Measurements from ENCODE around the gene RPL26.
"Not testable (repeated sequence)": the region's sequence is repeated elsewhere in the genome, so short reads cannot be mapped to it uniquely, and the experiment has no call there.

Gene RPL26

GRCh38 chr17:8394497-8394896 is 11.5 kb upstream of the RPL26 start:
- DNase-seq (ENCODE audit: low read depth), result not testable (repeated sequence)

- no peak for DNase-seq (ENCODE audit: low read depth)
Observed at GRCh38 chr17:8393470-8394231, 10.7 kb upstream of the RPL26 start.

GRCh38 chr17:8392674-8393469 is 9.9 kb upstream of the RPL26 start:
- no peak for DNase-seq (ENCODE audit: low read depth)

- no peak for DNase-seq (ENCODE audit: low read depth)
Observed at GRCh38 chr17:8392274-8392673, 9.3 kb upstream of the RPL26 start.

- no peak for DNase-seq (ENCODE audit: low read depth)
Observed at GRCh38 chr17:8391711-8392110, 8.7 kb upstream of the RPL26 start.

GRCh38 chr17:8387914-8388651 is 5.1 kb upstream of the RPL26 start:
- DNase-seq (ENCODE audit: low read depth), result no peak

GRCh38 chr17:8386841-8387240 is 3.8 kb upstream of the RPL26 start:
- no peak for DNase-seq (ENCODE audit: low read depth)

- DNase-seq (ENCODE audit: low read depth), result peak; percentile 94
Observed at GRCh38 chr17:8384801-8385378, 1.9 kb upstream of the RPL26 start.

GRCh38 chr17:8382880-8383142 is 182 bp downstream of the RPL26 start:
- no peak for DNase-seq (ENCODE audit: low read depth)

GRCh38 chr17:8382052-8382879 is 727 bp downstream of the RPL26 start:
- DNase-seq (ENCODE audit: low read depth), result no peak

GRCh38 chr17:8380049-8380448 is 2.9 kb downstream of the RPL26 start:
- no peak for DNase-seq (ENCODE audit: low read depth)

GRCh38 chr17:8378117-8378516 is 4.9 kb downstream of the RPL26 start:
- DNase-seq (ENCODE audit: low read depth), result not testable (repeated sequence)

- no peak for DNase-seq (ENCODE audit: low read depth)
Observed at GRCh38 chr17:8377422-8377821, 5.6 kb downstream of the RPL26 start.

GRCh38 chr17:8376271-8377067 is 6.5 kb downstream of the RPL26 start, which contains the start of gene KRABD2:
Gene KRABD2, minus strand, starts transcription at chr17:8376704.
- no peak for DNase-seq (ENCODE audit: low read depth)

- no peak for DNase-seq (ENCODE audit: low read depth)
Observed at GRCh38 chr17:8375738-8376259, 7.2 kb downstream of the RPL26 start.

GRCh38 chr17:8373856-8374255 is 9.1 kb downstream of the RPL26 start:
- not testable (repeated sequence) for DNase-seq (ENCODE audit: low read depth)

GRCh38 chr17:8372422-8372821 is 10.6 kb downstream of the RPL26 start:
- DNase-seq (ENCODE audit: low read depth), result no peak

GRCh38 chr17:8371786-8372185 is 11.2 kb downstream of the RPL26 start:
- DNase-seq (ENCODE audit: low read depth), result no peak

GRCh38 chr17:8369944-8370343 is 13.0 kb downstream of the RPL26 start:
- no peak for DNase-seq (ENCODE audit: low read depth)

- DNase-seq (ENCODE audit: low read depth), result no peak
Observed at GRCh38 chr17:8368193-8368592, 14.8 kb downstream of the RPL26 start.

GRCh38 chr17:8366231-8366630 is 16.8 kb downstream of the RPL26 start:
- DNase-seq (ENCODE audit: low read depth), result peak; percentile 90
